OCI-LY7 (cell line): ENCODE results near the gene IDNK. TPM values are rescaled to one million over a fixed set of nuclear protein-coding genes. Genes with fewer than 3 reads are reported as not detected.
"Not testable (repeated sequence)": the region's sequence is repeated elsewhere in the genome, so short reads cannot be mapped to it uniquely, and the experiment has no call there.

Experiments used
- BruUV-seq: library from RNA; stranded (reverse); fragments of 400-500 nt; replicated peaks from 2 replicates; lab custom pipeline; 2021; lab: Mats Ljungman, UMichigan
- CTCF ChIA-PET: fragments of 300-600 bp; sonication (Branson Sonifier 250); formaldehyde crosslinking; loops from one replicate; lab custom pipeline; 2022; ENCODE audit warnings: antibody characterized with exemption; ENCODE audit not compliant: unreplicated experiment; lab: Charles Lee
- POLR2A ChIA-PET: fragments of 300-600 bp; sonication (Branson Sonifier 250); formaldehyde crosslinking; loops from one replicate; lab custom pipeline; 2022; ENCODE audit warnings: antibody characterized with exemption; lab: Charles Lee
- DNase-seq: peaks from one replicate; pipeline ENCODE4 v3.0.0-alpha.2; 2015; ENCODE audit warnings: low spot score
- H2AFZ ChIP-seq: fragments of 200-600 bp; sonication (generic), shearing (Covaris generic); 2 replicates; pipeline ENCODE4 v1.6.1; 2014; ENCODE audit warnings: mild to moderate bottlenecking, antibody characterized with exemption, low read length, moderate library complexity
- H3K27ac ChIP-seq: fragments of 200-600 bp; sonication (generic); 2 replicates; pipeline ENCODE4 v1.5.1; 2014; ENCODE audit warnings: mixed run types, low read depth, mild to moderate bottlenecking, moderate library complexity, low read length, inconsistent platforms; ENCODE audit not compliant: poor library complexity, severe bottlenecking
- H3K36me3 ChIP-seq: fragments of 200-600 bp; sonication (generic); 2 replicates; pipeline ENCODE4 v1.6.1; 2014; ENCODE audit warnings: mild to moderate bottlenecking, antibody characterized with exemption, low read length, moderate library complexity, mixed read lengths; ENCODE audit not compliant: insufficient read depth
- H3K4me1 ChIP-seq: fragments of 200-600 bp; sonication (generic); 2 replicates; pipeline ENCODE4 v1.5.1; 2014; ENCODE audit warnings: mild to moderate bottlenecking, low read length; ENCODE audit not compliant: insufficient read depth, poor library complexity, severe bottlenecking
- H3K4me2 ChIP-seq: fragments of 200-600 bp; sonication (generic); 2 replicates; pipeline ENCODE4 v1.6.1; 2014; ENCODE audit warnings: mild to moderate bottlenecking, low read length
- H3K4me3 ChIP-seq: fragments of 200-600 bp; sonication (generic); 2 replicates; pipeline ENCODE4 v1.5.1; 2014; ENCODE audit warnings: mild to moderate bottlenecking, low read depth, low read length; ENCODE audit not compliant: poor library complexity, severe bottlenecking
- H3K79me2 ChIP-seq: fragments of 200-600 bp; sonication (generic); 2 replicates; pipeline ENCODE4 v1.6.1; 2016; ENCODE audit warnings: low read depth, mild to moderate bottlenecking, low read length, moderate library complexity, mixed read lengths; ENCODE audit not compliant: insufficient read depth
- H3K9me2 ChIP-seq: fragments of 200-600 bp; sonication (generic); 2 replicates; pipeline ENCODE4 v1.6.1; 2016; ENCODE audit warnings: mild to moderate bottlenecking, low read length, mixed read lengths; ENCODE audit not compliant: insufficient read depth
- H3K9me3 ChIP-seq: fragments of 200-600 bp; sonication (generic); 2 replicates; pipeline ENCODE4 v1.6.1; 2014; ENCODE audit warnings: mild to moderate bottlenecking, mixed run types, low read length, mixed read lengths
- H4K20me1 ChIP-seq: fragments of 200-600 bp; sonication (generic); 2 replicates; pipeline ENCODE4 v1.6.1; 2014; ENCODE audit warnings: mild to moderate bottlenecking, antibody characterized with exemption, low read length, moderate library complexity, mixed read lengths; ENCODE audit not compliant: insufficient read depth
- EZH2phosphoT487 ChIP-seq: fragments of 200-600 bp; sonication (generic); IDR thresholded peaks from 2 replicates; pipeline ENCODE4 v1.6.1; 2018; ENCODE audit warnings: low read depth, borderline replicate concordance, mild to moderate bottlenecking, mixed run types, antibody characterized with exemption, low read length, moderate library complexity, mixed read lengths
- intact Hi-C: fragments of 100-400 bp; cut with micrococcal nuclease; formaldehyde crosslinking; loops from one replicate; pipeline ENCODE4 v1.10.0; 2022; ENCODE audit not compliant: unreplicated experiment
- total RNA-seq, 2 experiments: library from RNA; depleted of rRNA in 1 of 2; stranded (reverse); fragments of >200 nt in 1 of 2; shearing (Covaris generic) in 1 of 2; gene quantifications; 2 replicates each; pipeline ENCODE4 v1.2.3, GENCODE V29; 2014 to 2022
- TF ChIP-seq, protein P1 (sequence below): fragments of 200-600 bp; sonication (generic); conservative IDR thresholded peaks from 2 replicates; pipeline ENCODE4 v1.5.1; 2014; ENCODE audit warnings: mild to moderate bottlenecking, antibody characterized with exemption, low read length, moderate library complexity, mixed read lengths

Gene IDNK
- total RNA-seq, 2 experiments from 2014 or later: 3.7 to 8.2 TPM

DNA sequence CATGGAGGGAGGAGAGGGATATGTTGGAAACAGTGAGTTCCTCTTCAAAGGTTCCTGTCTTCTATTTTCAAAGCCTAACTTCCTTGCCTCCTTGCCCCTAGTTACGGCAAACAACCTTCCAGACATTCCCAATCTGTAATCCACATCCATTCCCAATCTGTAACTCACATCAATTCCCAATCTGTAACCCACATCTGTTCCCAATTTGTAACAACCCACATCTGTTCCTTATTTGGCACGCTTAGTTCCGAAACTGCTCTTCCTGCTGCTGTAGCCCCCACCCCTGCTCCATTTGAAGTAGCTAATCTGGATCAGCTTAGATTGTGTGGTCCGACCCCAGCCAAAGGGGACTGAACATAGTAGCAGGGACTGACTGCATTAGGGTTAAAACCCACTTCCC, 23.9 kb upstream of the IDNK start:
- no peak for DNase-seq
- Histone ChIP-seq H3K36me3 (no peaks in the 10 kb centered on the region), H3K27ac (no peak overlapping the region), H3K4me2 (no peak overlapping the region), H3K79me2 (no peaks in the 10 kb centered on the region), H2AFZ (no peak overlapping the region), H3K4me3 (no peak overlapping the region), H3K9me2 (no peaks in the 10 kb centered on the region), H3K9me3 (no peaks in the 10 kb centered on the region), H3K4me1 (no peaks in the 10 kb centered on the region), H4K20me1 (no peaks in the 10 kb centered on the region)
- intact Hi-C loops: no loop called here
- POLR2A ChIA-PET: no interaction called here
- no TSS peak for BruUV-seq
- TF ChIP-seq, protein P1, sequence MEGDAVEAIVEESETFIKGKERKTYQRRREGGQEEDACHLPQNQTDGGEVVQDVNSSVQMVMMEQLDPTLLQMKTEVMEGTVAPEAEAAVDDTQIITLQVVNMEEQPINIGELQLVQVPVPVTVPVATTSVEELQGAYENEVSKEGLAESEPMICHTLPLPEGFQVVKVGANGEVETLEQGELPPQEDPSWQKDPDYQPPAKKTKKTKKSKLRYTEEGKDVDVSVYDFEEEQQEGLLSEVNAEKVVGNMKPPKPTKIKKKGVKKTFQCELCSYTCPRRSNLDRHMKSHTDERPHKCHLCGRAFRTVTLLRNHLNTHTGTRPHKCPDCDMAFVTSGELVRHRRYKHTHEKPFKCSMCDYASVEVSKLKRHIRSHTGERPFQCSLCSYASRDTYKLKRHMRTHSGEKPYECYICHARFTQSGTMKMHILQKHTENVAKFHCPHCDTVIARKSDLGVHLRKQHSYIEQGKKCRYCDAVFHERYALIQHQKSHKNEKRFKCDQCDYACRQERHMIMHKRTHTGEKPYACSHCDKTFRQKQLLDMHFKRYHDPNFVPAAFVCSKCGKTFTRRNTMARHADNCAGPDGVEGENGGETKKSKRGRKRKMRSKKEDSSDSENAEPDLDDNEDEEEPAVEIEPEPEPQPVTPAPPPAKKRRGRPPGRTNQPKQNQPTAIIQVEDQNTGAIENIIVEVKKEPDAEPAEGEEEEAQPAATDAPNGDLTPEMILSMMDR: no peak
- CTCF ChIA-PET: no interaction called here

DNA sequence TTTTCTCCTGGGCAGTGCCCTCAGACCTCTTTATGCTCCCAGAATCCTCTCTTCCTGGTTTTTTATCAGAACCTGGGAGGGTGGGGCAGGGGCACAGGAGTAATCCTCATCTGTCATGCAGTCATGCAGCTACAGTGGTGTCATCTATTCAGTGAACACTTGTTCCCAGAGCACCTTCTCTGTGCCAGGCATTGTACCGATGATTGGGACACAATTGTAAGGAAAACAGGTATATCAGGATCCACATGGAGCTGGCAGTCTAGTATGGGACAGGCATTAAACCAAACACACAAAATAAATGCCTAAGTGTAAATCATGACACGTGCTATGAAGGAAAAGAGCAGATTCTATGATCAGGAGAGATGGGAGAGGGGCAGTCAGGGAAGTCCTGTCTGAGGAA, 21.5 kb upstream of the IDNK start:
- Histone ChIP-seq H3K27ac (no peak overlapping the region), H3K4me2 (no peak overlapping the region), H3K9me3 (no peaks in the 10 kb centered on the region), H4K20me1 (no peaks in the 10 kb centered on the region), H3K36me3 (no peaks in the 10 kb centered on the region), H3K79me2 (no peaks in the 10 kb centered on the region), H2AFZ (no peak overlapping the region), H3K4me3 (no peak overlapping the region), H3K9me2 (no peaks in the 10 kb centered on the region), H3K4me1 (no peaks in the 10 kb centered on the region)
- POLR2A ChIA-PET: no interaction called here
- DNase-seq: no peak
- CTCF ChIA-PET: no interaction called here
- intact Hi-C loops: no loop called here
- BruUV-seq: no TSS peak
- TF ChIP-seq, protein P1: no peak
- no peak for TF ChIP-seq EZH2phosphoT487

DNA sequence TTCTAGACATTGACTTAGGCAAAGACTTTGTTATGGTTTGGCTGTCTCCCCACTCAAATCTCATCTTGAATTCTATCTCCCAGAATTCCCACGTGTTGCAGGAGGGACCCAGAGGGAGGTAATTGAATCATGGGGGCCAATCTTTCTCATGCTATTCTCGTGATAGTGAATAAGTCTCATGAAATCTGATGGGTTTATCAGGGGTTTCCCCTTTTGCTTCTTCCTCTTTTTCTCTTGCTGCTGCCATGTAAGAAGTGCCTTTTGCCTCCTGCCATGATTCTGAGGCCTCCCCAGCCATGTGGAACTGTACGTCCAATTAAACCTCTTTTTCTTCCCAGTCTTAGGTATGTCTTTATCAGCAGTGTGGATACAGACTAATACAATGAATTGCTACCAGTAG, 15.3 kb upstream of the IDNK start:
- H3K9me2 ChIP-seq, POLR2A ChIA-PET, CTCF ChIA-PET, BruUV-seq, intact Hi-C loops, H3K9me3 ChIP-seq, H3K36me3 ChIP-seq, H3K4me1 ChIP-seq, DNase-seq, H3K4me3 ChIP-seq, H3K79me2 ChIP-seq, H2AFZ ChIP-seq, H4K20me1 ChIP-seq, H3K4me2 ChIP-seq, H3K27ac ChIP-seq: not testable (repeated sequence)

DNA sequence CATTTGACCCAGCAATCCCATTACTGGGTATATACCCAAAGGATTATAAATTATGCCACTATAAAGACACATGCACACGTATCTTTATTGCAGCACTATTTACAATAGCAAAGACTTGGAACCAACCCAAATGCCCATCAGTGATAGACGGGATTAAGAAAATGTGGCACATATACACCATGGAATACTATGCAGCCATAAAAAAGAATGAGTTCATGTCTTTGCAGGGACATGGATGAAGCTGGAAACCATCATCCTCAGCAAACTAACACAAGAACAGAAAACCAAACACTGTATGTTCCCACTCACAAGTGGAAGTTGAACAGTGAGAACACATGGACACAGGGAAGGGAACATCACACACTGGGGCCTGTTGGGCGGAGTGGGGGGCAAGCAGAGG, 9.6 kb upstream of the IDNK start:
- BruUV-seq, H3K4me1 ChIP-seq, H3K79me2 ChIP-seq, CTCF ChIA-PET, H3K27ac ChIP-seq, H3K9me2 ChIP-seq, H3K9me3 ChIP-seq, H3K36me3 ChIP-seq, H3K4me2 ChIP-seq, H4K20me1 ChIP-seq, H3K4me3 ChIP-seq, DNase-seq, POLR2A ChIA-PET, intact Hi-C loops, H2AFZ ChIP-seq: not testable (repeated sequence)
